Camera-type eye (tissue), 1 donor: Measurements from ENCODE around the gene LRIG2. TPM values are rescaled to one million over a fixed set of nuclear protein-coding genes. Genes with fewer than 3 reads are reported as not detected.

Experiments
- total RNA-seq: library from RNA; depleted of rRNA; stranded (reverse); fragments of >200 nt; gene quantifications from one replicate; pipeline ENCODE4 v1.2.3, GENCODE V29; 2014

Gene LRIG2
- total RNA-seq = 62.1 TPM

GRCh38 chr1:113072757-113073478, at the start of gene LRIG2:
TSS of gene LRIG2 (plus strand) at chr1:113073198. CDS start at chr1:113073407, 209 bp downstream.

Other genes starting within 250 kb of the LRIG2 start
- 203 TPM for gene SLC16A1, start 117.0 kb upstream of the LRIG2 start, total RNA-seq